Stimulated activated CD4-positive, alpha-beta T cell treated with anti-CD3 and anti-CD28 coated beads, Interleukin-12 subunit alpha, Interleukin-12 subunit beta, amount 100 ng/mL, for 4 hours (primary cell): Measurements from ENCODE around the gene NSMF.

Experiments used
- DNase-seq: peaks from one replicate; pipeline ENCODE4 v3.0.0-alpha.2; 2020

NSMF gene

DNA sequence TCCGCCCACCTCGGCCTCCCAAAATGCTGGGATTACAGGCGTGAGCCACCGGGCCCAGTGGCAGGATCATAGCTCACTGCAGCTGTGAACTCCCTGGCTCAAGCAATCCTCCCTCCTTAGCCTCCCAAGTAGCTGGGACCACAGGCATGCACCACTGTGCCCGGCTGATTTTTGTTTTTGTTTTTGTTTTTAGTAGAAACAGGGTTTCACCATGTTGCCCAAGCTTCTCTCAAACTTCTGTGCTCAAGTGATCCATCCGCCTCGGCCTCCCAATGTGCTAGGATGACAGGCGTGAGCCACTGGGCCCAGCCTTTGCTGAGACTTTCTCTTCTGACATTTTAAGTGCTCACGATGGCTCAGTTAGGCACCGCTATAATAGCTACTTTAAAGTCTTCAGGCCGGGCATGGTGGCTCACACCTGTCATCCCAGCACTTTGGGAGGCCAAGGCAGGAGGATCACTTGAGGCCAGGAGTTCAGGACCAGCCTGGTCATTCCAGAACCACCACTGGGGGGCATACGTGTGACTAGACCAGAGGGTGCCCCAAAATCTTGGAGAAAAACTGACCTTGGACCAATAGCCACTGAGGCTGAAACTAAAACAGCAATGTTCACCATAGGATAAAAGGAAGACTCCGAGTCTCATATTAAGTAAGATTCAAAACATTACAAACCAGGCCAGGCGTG, 14.9 kb downstream of the NSMF start:
- DNase-seq: no peak

DNA sequence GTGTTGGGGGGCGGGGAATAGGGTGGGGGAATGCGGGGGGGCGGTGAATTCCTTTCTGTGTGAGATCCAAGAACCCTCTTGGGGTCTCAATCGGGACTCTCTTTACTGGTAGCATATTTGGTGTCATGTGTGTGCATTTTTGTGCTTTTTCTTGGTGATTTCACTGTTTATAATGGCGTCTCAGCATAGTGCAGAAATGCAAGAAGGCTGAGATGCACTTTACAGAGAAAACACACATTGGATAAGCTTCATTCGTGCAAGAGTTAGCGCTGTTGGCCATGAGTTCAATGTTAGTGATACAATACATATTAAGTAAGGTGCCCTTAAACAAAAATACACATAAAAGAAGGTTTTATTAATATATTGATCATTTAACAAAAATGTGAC, 17.2 kb downstream of the NSMF start:
- no peak for DNase-seq

DNA sequence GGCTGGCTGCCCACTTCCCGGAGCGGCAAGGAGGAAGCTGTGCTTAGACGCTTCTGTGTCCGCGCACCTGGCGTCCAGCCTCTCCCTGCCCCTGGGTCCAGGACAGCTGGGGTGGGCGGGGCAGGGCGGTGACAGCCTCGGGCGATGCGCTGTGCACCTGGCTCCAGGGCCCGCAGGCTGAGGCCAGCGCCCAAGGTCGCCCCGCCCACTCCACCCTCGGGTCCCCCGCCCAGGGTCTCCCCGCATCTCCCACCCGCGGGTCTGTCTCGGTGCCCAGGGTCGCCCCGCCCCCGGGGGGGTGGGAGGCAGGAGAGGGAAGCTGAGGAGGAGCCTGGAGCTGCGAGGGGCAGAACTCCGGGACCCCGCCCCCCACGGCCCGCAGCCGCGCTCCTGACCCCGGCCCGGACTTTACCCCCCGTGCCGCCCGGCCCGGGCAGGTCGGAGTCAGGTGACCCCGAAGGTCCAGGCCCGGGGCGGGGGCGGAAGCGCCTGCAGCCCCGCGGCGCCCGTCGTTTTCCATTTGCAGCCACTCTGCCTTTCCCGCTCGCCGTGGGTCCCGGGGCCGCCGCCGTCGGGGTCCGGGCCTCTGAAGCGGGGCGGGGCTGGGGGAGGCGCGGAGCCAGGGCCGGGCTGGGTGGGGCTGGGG, 17.7 kb downstream of the NSMF start, which contains the start of gene ENTPD8:
ENTPD8 (minus strand) TSS at position 69 of the 646 bp plus-strand sequence. CDS start 3,072 bp downstream, outside the sequence.
- DNase-seq: no peak

DNA sequence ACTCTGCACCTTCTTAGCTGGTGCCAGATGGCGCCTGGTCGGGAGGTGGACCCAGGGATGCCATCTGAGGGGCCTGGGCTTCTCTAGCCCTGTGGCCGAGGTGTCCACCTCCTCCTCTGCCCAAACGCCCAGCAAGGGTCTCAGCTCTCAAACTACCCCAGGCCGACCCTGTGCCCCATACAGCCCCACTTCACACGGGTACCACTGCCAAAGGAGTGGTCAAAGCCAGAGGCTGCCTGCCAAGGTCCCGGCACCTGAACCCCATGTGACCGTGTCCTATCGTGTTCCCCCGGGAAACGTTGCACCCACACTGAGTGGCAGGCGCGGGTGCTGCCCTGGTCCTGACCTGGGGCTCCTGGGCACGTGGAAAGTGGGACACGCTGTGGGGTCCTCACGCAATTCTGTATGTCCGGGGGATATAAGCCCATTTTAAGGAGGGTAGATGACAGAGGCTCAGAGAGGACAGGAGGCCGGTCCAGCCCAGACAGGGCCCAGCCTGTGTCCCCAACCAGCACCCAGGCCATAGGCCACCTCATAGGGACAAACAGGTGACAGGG, 19.9 kb downstream of the NSMF start:
- DNase-seq: no peak

DNA sequence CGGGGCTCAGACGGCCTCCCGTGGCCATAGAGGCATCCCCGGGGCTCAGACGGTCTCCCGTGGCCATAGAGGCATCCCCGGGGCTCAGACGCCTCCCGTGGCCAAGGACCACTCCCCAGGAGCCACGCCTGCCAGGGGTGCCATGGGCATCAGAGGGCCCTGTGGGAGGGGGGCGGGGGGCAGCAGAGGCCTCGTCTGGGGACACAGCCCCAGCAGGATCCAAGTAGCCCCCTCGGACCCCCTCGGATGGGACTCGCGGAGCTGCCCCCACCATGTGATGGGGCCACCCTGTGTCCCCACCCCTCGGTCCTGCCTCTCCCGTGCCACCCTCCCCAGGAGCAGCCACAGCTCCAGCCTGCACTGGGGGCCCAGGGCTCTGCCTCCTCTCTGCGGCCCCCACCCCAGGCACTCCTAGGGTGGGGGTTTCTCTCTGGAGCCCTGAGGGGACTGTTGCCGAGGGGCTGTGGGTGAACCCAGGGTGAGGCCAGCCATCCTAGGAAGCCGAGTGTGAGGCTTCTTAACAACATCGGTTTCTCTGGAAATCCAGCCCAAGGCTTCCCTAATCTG, 20.5 kb downstream of the NSMF start:
- no peak for DNase-seq

DNA sequence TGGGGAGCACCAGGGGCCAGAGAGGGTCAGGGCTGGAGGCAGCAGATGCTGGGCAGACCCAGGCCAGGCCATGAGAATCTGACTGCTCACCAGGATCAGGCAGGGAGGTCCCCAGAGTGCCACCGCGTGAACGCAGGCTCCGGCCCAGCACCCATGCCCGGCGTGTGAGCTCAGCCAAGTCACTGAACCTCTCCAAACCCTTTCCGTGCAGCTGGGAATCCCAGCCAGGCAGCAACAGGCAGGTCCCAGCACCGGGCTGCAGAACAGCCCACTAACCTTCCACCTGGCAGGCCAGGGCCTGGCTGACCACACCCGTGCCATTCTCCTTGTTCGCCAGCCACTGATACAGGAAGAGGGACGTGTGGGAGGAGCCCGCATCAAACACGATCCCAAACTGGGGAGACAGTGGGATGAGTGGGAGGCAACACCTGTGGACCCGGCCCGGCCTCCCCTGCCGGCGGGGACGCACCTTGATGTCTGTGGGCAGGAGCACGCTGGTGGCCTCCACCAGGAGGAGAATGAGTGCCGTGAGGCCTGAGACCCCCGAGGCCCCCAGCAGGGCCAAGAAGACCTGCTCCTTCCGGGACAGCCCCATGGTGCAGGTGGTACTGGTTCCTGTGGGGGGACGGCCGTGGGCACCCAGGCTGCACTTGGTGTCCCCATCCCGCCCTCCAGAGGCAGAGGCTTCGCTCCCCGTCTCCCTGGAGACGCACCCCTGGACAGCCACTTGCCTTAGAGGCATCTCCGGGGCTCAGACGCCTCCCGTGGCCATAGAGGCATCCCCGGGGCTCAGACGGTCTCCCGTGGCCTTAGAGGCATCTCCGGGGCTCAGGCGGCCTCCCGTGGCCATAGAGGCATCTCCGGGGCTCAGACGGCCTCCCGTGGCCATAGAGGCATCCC, 21.2 kb downstream of the NSMF start:
- DNase-seq: no peak

DNA sequence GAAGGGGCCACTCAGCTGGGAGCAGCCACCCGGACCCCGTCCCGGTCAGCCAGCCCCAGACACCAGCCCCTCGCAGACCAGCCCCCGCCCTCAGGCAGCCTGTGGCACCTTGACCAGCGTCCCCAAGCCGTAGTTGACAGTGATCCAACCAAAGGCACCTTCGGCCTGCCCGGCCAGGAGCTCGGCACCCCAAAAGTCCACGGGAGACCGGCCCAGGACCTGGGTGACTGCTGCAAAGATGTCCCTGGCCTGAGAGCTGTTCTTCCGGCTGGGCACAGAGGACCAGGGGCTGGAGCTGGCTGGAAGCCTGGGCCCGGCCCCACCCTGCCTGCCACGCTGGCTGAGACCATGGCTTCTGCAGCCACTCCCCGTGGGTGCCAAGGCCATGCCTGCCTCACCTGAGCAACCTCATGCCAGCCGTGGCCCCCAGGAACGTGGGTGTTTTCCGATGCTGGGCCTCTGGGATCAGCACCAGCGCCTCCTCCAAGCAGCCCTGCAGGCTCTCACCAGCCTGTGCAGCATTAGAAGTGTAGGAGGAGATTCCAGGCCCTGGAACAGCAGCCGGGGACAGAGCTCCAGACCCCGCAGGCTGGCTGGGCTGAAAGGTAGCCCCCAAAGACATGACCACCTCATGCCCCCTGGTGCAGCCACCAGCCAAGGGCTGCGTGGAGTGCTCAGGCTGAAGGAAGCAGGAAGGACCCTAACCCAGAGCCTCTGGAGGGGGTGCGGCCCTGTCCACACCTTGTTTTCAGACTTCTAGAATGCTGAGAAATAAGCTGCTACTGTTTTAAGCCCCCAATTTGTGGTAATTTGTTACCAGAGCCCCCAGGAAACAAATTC, 22.2 kb downstream of the NSMF start:
- no peak for DNase-seq

DNA sequence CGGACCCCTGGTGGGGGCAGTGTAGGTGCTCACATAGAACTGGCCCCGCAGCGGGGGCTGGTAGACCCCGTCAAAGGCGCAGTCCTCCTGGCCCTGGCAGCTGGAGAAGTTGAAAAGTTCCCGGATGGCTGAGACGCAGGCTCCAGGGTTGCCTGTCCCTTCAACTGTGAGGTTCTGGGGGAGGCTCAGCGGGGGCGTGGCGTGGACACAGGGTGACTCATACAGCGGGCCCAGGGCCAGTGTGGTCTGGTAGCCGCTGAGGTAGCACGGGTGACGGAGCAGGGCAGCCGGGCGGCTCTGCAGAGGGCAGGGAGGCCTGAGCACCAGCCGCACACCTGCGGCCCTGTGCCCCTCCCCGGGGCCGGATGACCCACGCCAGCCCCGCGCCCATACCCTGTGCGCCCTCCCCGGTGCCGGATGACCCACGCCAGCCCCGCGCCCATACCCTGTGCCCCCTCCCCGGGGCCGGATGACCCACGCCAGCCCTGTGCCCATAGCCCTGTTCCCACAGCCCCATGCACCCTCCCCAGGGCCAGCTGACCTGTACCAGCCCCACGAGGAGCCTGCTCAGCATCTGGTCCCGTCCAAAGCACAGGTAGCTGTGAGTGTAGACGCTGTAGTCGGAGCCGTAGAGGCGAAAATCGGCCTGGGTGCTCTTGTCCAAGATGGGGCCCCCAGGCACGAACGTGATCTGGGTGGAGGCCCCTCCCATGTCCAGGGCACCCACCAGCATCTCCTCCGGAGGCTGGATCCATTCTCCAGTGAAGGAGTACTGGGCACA, 23.0 kb downstream of the NSMF start:
- no peak for DNase-seq

DNA sequence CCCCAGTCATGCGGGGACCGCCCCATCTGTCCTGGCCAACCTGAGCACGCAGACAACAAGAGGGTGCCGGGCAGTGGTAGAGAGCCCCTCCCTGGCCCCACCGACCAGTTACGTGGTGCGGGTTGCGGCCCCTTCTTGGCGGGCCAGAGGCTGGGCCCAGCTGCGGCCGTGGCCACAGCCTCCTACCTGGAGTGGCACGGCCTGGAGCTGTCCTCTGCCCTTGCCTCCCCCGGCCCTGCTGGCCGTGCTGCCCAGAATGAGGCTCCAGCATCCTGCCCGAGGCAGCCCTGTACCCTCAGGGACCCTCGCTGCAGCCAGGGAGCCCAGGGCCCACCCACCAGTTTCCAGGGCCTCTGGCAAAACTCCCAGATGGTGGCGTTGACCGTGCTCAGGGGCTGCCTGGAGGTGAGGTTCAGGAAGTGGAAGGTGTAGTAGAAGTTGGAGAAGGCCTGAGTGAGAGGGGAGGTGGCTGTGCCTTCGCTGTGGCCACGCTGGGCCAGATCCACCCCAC, 23.7 kb downstream of the NSMF start:
- no peak for DNase-seq

DNA sequence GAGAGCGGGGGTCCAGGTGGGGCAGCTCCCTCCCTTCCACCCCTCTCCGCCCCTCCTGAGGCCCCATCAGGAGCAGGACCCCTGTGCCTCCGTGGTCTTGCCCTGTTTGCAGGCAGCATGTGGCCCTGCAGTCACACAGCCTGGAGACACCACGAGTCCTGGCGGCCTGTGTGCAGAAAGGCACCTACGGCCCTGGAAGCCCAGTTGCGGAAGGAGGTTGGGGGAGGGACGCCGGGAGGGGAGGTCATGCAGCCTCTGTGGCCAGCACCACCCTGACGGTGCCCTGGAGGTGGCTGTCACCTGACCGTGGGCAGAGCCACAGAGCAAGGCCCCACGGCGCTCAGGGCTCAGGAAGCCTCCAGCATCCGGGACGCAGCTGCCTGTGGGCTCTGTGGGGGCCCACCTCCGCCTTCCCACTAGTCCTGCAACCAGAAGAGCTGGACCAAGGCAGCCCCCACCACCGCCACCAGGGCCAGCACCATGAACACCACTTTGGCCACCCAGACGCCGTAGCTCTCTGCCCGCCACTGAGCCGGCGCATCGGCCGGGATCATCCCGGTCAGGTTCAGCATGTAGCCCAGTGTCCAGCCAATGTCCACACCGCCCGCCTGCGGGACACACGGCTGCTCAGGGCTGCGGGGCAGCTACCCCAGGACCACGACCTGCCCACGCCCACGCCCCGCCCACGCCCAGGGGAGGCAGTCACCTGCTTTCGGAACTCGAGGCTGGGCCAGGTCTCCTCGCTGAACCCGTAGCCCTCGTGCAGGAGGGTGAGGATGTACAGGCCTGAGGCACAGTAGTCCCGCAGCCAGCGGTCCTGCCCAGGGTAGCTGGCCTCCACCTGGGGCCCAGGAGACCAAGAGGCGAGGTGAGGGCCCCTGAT, 24.4 kb downstream of the NSMF start:
- no peak for DNase-seq

DNA sequence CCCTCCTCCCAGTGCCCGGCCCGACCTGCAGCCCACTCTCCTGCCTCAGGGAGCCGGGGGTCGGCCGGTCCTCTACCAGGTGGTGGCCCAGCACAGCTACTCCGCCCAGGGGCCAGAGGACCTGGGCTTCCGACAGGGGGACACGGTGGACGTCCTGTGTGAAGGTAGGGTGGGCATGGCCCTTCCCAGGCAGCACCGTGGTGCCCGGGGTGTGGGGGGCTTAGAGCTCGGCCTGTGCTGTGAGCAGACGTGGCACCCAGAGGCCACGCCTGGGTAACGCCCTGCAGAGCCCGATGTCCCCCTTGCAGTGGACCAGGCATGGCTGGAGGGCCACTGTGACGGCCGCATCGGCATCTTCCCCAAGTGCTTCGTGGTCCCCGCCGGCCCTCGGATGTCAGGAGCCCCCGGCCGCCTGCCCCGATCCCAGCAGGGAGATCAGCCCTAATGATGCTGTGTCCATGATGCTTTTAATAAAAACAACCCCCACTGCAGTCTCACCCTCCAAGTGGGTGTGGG, 25.2 kb downstream of the NSMF start:
- no peak for DNase-seq

DNA sequence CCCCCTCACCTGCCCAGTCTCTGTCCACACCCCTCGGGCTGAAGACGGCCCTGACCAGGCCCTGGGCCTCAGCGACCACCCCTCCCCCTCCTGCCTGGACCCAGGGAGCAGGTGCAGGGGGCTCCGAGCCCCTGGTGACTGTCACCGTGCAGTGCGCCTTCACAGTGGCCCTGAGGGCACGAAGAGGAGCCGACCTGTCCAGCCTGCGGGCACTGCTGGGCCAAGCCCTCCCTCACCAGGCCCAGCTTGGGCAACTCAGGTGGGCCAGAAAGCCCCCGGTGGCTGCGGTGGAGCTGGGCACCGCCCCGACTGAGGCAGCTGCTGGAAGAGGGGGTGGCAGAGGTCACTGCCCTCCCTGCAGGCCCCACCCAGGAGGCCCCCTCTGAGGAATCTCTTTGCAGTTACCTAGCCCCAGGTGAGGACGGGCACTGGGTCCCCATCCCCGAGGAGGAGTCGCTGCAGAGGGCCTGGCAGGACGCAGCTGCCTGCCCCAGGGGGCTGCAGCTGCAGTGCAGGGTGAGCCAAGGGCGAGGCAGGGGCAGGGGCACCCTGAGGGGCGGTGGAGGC, 25.7 kb downstream of the NSMF start:
- no peak for DNase-seq

DNA sequence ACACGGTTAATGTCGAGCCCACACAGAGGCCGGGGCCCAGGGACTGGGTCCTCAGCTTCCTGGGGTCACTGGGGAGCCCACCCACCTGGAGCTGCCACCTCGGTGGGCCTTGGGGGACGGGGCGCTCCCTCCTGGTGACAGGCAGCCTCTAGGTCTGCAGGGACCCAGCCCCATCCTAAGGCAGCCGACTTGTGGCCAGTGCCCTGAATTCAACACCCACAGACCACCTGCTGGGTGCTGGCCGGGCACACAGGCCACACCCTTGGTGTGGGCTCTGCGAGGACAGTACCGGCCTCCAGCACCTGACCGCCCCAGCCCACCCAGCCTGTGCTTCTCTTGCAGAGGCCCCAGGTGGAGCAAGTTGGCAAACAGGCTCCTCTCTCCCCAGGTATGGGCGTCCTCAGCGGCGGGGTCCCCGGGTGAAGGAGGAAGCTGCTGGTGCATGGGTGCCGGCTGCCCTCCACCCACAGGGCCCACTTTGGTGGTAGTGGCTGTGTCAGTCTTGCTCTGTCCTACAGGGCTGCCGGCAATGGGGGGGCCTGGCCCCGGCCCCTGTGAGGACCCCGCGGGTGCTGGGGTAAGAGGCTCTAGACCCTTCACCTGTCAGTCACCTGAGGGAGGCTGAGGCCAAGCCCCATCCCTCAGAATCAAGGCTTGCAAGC, 26.3 kb downstream of the NSMF start:
- no peak for DNase-seq

DNA sequence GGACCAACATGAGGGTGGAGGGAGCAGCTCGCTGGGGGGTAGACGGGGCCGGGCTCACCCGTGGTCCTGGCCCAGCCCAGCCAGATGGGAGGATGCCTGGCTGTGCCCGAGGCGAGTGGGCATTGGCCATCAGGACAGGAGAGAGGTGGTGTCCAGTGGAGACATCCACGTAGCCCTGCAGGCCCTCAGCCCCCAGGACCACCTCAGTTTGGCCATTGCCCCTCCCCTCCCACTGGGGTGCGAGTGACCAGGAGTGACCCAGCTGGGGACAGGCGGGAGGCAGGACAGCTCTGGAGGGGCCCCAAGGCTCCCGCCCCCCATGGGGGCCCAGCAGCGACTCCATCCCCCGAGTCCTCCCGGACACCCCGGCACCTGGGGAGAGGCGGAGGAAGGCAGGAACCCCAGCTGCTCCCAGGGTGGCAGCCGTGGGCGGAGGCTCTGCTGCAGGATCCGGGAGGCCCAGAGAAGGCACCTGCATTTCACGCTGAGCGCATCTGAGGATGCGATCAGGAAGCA, 27.7 kb downstream of the NSMF start:
- DNase-seq: no peak

DNA sequence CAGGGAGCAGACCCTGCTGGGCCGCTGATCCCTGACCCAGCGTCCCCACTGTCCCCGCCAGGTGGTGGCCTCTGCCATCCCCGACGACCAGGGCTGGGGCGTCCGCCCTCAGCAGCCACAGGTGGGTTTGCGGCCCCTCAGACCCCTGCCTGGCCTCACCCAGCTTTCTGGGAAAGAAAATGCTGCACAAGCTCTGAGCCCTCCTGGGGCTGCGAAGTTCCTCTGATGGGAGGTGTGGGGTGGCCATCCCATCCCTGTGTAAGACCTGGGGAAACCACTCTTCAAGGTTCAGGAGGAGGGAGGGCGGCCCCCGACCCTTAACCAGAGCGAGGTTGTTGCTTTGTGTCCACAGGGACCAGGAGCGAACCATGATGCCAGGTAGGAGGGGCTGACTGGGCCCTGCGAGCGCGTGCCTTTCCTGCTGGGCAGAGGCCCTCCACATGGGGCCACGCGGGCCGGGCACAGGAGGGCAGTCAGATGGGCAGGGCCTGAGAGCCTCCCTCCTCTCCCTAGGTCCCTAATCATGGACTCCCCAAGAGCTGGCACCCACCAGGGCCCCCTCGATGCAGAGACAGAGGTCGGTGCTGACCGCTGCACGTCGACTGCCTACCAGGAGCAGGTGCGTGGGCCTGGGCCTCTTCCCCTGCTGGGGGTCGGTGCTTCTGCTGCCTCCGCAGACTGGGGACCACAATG, 28.3 kb downstream of the NSMF start:
- DNase-seq: no peak

DNA sequence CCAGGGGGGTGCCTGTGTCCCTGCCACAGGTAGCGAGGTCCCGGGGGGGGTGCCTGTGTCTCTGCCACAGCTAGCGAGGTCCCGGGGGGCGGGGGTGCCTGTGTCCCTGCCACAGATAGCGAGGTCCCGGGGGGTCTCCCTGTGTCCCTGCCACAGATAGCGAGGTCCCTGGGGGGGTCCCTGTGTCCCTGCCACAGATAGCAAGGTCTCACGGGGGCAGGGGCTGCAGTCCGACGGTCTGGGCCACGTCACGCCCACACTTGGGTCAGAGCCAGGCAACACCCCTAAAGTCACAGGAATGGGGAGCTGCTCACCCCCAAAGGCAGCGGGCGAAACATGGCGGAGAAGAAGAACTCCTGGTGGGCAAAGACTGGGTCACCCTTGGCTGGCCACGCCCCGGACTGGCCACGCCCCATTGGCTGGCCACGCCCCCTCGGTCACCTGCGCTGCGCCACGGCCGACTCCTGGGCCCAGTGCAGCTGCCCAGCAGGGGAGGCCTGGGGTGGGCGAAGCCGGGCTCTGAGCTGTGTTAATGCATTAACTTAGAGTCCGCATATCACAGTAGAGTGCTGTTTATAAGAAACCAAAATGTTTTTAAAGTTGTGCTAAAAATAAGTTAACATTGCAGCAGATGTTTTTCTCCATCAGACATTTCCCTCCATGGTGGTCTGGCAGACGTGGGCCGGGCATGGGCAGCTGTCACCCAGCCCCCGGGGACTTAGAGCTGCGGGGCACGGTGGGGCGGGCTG, 29.0 kb downstream of the NSMF start:
- no peak for DNase-seq

DNA sequence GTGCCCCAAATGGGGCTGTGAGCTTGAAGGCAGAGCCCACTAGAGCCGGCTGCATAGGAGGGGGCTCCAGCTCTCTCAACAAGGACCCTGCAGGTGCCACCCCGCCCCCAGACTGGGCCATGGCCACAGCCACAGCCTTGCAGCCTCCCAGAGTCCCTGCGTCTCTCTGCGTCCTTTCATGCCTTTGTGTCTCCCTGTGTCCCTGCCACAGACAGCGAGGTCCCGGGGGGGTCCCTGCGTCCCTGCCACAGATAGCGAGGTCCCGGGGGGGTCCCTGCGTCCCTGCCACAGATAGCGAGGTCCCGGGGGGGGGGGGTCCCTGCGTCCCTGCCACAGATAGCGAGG, 29.6 kb downstream of the NSMF start:
- no peak for DNase-seq
